ENCODE measurements around the gene XIRP1.
"Not testable (repeated sequence)": the region's sequence is repeated elsewhere in the genome, so short reads cannot be mapped to it uniquely, and the experiment has no call there.

XIRP1 gene

DNA sequence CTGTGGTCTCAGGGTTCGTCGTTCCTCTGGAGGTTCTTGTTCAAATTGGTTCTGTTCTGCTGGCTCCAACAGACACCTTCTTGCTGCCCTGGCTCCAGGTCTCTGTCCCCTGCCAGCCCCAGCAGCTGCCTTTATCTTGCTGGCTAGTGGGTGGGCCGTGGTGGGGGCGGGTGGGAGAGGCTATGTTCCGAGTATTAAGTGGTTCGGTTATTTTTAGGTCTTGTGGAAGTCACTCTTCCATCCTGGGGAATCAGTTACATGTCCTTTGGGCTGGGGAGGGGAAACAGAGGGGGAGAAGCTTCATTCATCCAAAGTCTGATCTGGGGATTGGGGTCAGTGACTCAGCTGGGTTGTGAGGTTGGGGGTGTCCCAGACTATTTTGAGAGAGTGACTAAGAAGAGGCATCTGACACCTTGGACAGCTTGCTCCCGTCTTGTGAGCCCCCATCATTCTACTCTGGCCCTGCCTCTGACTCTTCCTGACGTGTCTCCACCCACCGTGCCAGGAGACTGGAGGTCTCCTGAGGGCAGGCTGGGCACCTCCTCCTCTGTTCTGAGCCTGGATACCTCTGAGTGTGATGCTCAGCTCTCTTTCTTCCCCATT is at the start of gene XIRP1:
TSS of gene XIRP1 (minus strand) at position 106 of the 603 bp plus-strand sequence. CDS start 3,150 bp downstream, outside the sequence.
- no peak for DNase-seq (ENCODE audit: low read depth)

DNA sequence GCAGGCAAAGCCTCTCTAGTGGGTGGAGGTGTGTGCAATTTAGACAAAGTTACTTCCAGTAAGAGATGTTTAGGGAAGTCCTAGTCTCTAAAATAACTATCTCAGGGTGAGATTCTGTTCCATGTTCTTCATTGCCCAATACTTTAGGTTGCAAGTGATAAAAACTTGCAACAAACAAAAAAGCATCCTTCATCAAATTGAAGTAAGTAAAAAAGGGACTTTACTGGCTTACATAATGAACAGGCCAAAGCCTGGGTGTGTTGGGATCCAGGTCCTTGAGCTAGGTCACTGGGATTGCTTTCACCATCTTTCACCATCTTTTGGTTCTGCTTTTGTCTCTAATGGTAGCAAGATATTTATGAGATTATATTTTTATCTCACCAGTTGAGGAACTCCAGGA is 49.2 kb upstream of the XIRP1 start:
- no peak for DNase-seq (ENCODE audit: low read depth)

GRCh38 chr3:39237027-39237426 is 44.6 kb upstream of the XIRP1 start:
- no peak for DNase-seq (ENCODE audit: low read depth)

- DNase-seq (ENCODE audit: low read depth) = no peak
Measured at GRCh38 chr3:39234651-39235050, 42.3 kb upstream of the XIRP1 start.

- DNase-seq (ENCODE audit: low read depth) = no peak
Measured at GRCh38 chr3:39232859-39233258, 40.5 kb upstream of the XIRP1 start.

GRCh38 chr3:39230453-39230852 is 38.1 kb upstream of the XIRP1 start:
- DNase-seq (ENCODE audit: low read depth) = no peak

DNA sequence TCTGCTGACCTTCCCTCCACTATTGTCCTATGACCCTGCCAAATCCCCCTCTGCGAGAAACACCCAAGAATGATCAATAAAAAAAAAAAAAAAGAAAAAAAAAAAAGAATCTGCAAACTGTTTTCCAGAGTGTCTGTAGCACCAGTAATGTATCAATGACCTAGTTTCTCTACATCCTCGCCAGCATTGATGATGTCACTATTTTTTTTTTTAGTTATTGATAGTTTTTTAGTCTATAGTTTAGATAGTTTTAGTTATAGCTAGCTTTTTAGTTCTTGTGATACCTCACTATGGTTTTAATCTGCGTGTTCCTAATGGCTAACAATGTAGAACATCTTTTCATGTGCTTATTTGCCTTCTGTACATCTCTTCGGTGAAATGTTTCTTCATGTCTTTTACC is 36.1 kb upstream of the XIRP1 start:
- DNase-seq (ENCODE audit: low read depth) = no peak

- DNase-seq (ENCODE audit: low read depth) = not testable (repeated sequence)
Measured at GRCh38 chr3:39227596-39227995, 35.2 kb upstream of the XIRP1 start.

DNA sequence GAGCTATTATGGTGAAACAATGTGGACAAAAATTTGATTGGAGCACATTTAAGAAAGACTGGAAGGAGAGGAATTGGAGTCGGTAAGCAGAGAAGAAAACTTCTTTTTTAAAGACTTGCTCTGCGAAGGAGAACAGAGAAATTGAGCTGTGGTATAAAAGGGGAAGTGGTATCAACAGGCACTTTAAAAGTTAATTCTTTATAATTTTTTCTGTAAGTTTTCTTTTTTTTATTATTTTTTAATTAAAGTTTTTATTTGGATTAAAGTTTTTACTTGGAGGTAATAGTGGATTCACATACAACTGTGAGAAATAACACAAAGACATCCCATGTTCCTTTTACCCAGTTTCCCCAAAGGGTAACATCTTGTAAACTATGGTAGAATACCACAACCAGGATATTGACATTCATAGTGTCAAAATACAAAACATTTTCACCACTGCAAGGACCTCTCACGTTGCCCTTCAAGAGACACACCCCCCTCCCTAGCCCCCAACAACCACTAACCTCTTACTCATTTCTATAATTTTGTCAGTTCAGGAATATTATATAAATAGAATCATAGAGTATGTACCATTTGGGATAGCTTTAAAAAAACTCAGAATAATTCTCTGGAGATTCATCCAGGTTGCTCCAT is 33.8 kb upstream of the XIRP1 start:
- no peak for DNase-seq (ENCODE audit: low read depth)

- DNase-seq (ENCODE audit: low read depth) = no peak
Measured at GRCh38 chr3:39224288-39224687, 31.9 kb upstream of the XIRP1 start.

DNA sequence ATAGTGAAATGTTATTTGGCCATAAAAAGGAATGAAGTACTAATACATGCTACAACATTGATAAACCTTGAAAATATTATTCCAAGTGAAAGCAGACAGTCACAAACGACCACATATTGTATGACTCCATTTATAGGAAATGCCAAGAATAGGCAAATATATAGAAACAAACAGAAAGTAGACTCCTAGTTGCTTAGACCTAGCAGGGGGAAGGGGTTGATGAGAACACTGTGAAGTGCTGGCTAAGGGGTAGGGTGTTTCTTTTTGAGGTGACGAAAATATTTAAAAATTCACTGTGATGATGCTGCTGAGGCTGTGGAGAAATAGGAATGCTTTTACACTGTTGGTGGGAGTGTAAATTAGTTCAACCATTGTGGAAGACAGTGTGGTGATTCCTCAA is 30.5 kb upstream of the XIRP1 start:
- DNase-seq (ENCODE audit: low read depth) = no peak

DNA sequence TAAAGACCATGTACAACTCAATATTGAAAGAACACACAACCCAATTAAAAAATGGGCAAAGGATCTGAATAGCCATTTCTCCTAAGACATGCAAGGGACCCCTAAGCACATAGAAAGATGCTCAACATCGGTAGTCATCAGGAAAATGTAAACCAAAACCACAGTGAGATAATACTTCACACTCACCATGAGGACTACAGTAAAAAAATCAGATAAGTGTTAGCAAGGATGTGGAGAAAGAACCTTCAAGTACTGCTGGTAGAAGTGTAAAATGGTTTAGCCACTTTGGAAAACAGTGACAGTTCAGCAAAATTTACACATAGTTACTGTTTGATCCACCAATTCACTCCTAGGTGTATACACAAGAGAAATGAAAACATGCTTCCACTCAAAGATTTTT is 30.1 kb upstream of the XIRP1 start:
- no peak for DNase-seq (ENCODE audit: low read depth)

GRCh38 chr3:39221141-39221530 is 28.7 kb upstream of the XIRP1 start:
- no peak for DNase-seq (ENCODE audit: low read depth)

DNA sequence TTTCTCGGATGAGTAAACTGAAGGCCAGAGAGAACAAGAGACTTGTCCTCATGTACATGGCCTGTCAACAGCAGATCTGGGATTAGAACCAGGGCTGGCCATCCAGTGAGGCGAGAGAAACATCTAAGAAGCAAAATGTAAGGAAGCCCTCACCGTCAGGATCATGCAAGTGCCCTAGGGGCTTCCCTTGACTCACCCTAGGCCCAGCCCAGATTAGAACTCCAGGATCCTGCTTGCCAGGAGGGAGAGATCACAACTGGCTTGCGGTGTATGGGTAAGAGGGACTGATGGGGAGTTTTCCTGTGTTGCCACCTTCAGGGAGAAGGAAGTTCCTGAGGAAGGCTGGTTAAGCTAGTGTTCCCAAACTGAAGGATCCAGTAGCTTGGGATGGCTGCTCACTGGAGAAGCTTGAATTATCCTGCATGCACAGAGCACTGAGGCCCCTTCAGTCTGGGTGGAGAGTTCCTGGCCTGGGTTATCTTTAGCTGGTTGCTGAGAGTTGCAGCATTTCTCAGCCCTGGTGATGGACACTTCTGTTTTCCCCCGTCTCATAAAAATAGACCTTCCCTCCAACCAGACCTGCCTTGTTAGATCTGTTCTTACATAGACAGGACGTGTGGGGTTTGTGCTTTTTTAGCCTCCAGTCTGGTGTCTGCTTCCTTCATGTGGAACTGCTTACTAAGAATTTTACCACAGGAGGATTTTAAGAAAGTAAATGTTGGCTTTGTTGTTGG is 28.2 kb upstream of the XIRP1 start:
- DNase-seq (ENCODE audit: low read depth) = no peak

DNA sequence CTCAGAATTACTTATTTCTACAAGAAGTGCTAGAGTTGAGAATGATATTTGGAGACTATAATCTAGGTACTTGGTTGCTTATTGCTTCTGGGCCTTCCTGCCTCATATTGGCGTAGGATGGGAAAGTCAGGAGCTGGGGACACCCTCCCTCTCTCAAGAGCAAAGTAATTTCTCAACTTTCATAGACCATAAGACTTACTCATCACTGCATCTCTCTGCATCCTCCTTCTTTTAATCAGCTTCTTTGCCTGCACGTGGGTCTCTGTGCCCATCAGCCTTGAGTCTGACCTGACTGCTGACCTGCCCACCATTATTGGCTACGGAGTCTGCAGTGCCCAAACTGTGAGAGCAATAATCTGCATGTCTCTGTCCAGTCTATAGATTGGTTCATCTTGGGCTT is 27.3 kb upstream of the XIRP1 start:
- DNase-seq (ENCODE audit: low read depth) = no peak

DNA sequence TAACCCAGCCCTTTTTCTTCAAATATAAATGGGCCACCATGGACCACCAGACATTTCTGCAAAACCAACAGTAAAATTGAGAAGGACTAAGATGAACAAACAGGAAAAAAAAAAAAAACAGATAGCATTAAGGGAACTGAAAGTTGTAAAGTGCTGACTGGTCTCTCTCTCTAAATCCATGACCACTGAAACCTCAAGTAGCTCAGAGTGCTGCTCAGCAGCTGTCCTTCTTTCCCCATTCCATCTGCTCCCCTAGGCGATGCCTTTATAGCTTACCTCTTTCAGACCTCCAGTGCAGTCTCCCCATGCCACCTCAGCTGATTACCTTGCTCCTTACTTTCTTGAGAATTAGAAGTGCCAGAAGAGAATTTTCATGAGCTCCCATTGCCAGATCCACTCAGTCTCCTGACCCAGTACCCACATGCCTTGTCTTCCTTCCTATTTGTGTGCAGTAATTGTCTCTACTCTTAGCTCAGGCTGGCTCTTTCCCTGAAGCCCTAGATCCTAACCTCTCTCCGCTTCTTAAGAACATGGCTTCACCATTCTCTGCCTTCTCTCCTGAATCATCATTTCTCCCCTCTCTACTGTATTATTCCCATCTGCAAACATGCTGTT is 23.9 kb upstream of the XIRP1 start:
- no peak for DNase-seq (ENCODE audit: low read depth)

GRCh38 chr3:39213613-39214012 is 21.2 kb upstream of the XIRP1 start:
- DNase-seq (ENCODE audit: low read depth) = no peak

- no peak for DNase-seq (ENCODE audit: low read depth)
Measured at GRCh38 chr3:39212665-39213064, 20.3 kb upstream of the XIRP1 start.

- DNase-seq (ENCODE audit: low read depth) = no peak
Measured at GRCh38 chr3:39211332-39212130, 19.1 kb upstream of the XIRP1 start.

GRCh38 chr3:39210078-39210477 is 17.7 kb upstream of the XIRP1 start:
- no peak for DNase-seq (ENCODE audit: low read depth)

DNA sequence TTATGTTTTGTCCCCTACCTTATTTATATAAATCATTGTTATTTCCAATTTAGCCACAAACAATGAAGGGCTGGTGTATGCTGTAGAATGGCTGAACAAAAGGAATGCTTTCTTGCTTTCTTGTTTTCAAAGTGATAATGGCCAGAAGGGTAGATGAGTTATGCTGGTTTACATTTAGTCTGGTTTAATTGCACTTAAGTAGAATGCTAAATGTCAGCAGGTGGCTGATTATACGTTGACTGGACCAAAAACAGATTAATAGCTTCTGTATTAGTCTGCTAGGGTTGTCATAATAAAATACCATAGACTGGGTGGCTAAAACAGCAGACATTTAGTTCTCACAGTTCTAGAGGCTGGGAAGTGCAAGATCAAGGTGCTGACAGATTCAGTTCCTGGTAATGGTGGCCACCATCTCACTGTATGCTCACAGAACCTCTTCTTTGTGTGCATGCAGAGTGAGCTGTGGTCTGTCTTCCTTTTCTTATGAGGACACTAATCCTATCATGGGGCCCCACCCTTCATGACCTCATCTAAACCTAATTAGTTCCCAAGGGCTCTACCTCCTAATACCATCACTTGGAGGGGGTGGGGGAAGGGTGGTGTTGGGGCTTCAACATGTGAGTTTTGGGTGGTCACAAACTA is 17.1 kb upstream of the XIRP1 start:
- DNase-seq (ENCODE audit: low read depth) = no peak

All from stimulated activated CD8-positive, alpha-beta memory T cell treated with anti-CD3 and anti-CD28 coated beads, Interleukin-15, amount 100 ng/mL, for 24 hours (primary cell).